NOMO-1 treated with dmso at 0.1 percent for 144 hours (cell line): Measurements from ENCODE around the gene CCKAR.
"Not testable (repeated sequence)": the region's sequence is repeated elsewhere in the genome, so short reads cannot be mapped to it uniquely, and the experiment has no call there.

Source experiments
- DNase-seq: peaks from one replicate; lab custom pipeline; 2025; ENCODE audit not compliant: unreplicated experiment; lab: John Stamatoyannopoulos, UW

The CCKAR gene, protein sequence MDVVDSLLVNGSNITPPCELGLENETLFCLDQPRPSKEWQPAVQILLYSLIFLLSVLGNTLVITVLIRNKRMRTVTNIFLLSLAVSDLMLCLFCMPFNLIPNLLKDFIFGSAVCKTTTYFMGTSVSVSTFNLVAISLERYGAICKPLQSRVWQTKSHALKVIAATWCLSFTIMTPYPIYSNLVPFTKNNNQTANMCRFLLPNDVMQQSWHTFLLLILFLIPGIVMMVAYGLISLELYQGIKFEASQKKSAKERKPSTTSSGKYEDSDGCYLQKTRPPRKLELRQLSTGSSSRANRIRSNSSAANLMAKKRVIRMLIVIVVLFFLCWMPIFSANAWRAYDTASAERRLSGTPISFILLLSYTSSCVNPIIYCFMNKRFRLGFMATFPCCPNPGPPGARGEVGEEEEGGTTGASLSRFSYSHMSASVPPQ

DNA sequence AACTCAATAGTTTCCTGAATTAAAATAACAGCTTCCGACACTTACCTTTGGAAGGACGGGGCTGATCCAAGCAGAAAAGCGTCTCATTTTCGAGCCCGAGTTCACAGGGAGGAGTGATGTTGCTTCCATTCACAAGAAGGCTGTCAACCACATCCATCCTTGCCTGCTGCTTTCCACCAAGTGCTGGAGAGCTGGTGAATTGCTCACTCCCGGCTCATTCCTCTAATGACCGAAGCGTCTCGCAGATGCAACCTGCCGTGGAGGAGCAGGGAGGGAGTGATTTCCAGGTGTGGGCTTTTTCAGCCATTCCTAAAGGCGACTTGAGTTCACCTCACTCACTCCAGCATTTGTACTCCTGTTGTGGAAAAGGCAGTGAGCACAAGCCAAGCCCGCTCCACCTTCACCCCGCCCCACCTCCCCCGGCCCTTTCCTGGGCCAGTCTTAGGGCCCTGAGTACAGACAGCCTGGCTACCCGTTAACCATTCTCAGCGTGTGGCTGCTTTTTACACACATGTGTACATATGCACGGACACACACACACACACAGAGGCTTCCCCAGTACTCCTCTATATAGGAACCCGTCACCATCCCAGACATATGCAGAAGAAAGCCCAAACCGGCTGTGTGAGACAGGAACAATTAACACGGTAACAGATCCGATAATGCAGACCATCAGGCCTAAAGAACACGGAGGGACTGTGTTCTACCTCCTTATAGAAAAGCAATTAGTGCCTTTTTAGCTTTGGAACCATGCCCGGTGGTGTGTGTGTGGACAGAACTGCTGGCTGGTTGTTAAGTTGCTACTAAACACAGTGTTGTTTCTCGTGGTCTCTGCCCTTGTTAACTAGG, at the start of gene CCKAR:
Gene CCKAR, minus strand, starts transcription at position 374 of the 849 bp plus-strand sequence. Its CDS starts 217 bp downstream, at position 157.
- no peak for DNase-seq

DNA sequence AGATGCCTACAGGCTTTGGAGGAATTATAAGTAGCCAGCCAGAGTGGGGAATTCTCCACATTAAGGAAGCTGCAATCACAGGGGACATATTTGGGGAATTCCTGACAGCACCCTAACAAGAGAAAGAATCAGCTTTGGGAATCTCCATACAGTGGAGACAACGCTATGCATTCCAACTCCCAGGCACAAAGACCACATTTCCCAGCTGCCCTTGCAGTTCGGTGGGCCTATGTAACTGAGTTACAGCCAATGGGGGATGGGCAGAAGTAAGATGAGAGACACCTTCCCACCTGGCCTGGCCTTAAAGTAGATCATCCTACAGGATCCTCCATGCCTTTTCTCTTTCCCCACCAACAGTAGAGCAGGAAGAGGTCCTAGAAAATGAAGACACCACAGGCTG, 43.4 kb upstream of the CCKAR start:
- no peak for DNase-seq

DNA sequence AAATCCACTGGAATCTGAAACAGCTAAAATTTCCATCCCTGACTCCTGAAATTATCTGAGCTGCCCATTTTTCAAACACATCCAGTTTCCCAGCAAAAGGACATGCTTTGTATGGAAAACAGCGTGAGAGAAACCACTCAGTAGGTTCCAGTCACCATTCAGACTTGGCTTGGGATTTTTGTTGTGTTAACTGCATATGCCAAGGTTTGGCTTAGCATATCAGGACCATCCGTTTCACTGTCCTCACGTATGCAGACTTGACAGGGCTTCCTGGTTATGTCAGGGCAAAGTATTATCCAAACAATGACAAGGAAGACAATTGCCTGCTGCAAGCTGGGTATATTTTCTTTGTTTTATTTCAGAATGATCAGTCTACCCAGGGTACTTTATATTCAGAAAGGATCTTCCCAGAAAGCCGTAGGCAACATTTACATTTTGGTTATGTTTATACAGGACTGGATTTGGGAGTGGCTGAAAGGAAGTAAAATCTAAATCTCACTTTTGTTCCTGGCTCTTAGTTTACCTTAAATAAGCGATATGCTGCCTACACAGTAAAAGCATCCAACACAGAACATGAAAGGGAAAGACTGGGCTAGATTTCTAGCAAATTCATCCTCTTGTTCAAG, 41.3 kb upstream of the CCKAR start:
- no peak for DNase-seq

DNA sequence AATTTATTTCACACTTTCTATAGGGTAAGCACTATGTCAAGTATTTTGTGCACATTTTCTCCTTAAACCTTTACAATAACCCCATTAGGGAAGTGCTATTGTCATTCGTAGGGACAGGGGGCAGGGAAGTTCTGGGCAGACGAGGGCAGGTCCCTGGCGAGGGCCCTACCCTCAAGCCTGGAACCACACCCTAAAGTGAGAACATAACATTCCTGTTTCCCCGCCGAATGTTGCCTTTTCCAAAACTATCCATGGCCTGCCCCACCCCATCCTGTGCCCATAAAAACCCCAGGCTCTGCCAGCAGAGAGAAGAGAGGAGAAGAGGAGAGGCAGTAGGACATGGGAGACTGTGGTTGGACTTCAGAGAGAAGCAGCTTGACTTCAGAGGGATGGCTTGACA, 39.8 kb upstream of the CCKAR start:
- DNase-seq: no peak

DNA sequence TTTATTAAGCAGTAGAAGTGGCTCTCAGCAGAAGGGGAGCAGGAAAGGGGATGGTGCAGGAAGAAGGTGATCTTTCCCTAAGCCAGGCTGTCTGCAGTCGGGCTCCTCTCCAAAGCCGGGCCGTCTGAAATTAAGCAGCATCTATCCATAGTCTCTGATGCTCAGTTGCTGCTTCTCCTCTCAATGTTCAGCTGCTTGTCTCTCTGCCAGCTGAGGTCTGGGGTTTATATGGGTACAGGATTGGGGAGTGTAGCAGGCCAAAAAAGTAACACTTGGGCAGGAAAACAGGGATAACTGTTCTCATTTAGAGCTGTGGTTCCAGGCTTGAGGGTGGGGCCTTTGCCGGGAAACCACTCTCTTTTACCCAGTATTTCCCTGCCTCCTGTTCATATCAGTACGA, 39.2 kb upstream of the CCKAR start:
- DNase-seq: no peak

DNA sequence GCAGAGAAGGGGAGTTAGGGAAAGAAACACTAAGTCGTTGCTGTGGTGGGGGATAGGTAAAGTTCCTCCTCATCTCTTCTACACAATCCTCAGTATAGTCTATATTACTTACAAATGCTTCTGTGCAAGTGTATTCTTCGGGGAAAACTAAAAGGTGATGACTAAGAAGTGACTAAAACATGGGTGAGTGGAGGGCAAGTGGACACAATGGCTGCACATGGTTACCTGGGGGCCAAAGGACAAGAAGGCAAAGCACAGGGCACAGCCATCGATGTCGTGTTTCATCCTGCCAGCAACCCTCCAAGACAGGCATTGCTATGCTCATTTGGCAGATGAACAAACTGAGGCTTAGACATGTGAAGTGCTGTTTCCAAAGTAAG, 35.5 kb upstream of the CCKAR start:
- DNase-seq: no peak

DNA sequence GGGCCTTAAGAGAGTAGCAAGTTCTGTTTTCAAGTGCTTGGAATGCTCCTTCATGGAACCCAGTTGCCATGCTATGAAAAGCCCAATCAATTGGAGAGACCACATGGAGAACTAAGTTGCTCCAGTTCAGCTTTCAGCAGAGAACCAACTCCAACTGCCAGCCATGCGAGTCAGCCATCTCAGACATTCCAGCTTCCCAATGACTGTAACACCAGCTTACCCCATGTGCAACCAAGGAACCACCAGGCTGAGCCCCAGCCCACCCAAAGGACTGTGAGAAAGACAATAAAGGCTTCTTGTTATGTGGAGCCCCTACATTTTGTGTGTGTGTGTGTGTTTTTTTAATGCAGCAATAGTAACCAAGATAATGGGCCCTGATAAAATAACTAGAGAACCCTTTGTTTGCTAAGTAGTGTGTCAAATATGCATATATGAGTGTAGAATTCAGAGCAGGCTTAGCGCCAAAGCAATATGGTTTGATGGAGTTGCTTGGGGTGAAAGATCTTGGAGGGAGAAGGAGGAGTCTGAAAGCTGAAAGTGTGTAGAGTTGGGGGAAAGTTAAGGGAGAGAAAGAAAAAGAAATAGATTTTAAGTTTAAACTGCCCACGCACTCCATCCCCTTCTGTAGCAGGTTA, 35.0 kb upstream of the CCKAR start:
- DNase-seq: no peak

DNA sequence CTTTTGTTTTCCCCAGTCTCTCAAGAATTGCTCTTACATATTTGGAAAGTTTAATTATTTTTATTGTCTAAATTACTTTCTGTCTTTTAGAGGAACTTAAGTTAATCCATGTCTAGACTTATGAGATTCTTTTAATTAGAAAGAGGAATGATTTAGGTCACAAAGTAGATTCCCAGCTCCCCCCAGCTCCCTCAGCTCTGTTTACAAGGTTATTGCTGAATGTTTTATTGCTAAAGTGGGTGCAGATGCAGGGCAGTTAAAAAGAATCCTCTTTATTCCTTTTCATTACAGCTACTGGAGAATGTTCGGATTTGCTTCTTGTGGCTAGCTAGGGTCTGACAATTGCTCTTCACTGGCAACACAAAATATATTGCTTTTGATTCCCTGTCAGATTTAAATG, 33.7 kb upstream of the CCKAR start:
- no peak for DNase-seq

DNA sequence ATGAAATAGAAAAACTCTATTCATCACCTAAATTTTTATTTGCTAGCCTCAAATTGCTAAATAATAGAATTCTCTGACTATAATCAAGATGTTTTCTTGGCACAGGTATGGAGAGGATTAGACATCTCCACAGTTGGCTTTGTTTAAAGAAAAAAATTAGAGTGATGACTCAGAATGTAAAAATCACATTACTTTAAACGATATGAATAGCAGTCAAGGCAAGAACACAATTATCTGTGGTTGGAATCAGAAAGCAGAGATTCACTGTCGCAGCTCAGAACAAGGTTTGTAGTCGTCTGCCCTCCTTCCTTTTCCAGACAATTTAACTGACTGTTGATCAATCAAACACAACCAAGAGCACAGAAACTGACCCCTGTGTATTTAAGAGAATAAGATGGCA, 32.2 kb upstream of the CCKAR start:
- no peak for DNase-seq

DNA sequence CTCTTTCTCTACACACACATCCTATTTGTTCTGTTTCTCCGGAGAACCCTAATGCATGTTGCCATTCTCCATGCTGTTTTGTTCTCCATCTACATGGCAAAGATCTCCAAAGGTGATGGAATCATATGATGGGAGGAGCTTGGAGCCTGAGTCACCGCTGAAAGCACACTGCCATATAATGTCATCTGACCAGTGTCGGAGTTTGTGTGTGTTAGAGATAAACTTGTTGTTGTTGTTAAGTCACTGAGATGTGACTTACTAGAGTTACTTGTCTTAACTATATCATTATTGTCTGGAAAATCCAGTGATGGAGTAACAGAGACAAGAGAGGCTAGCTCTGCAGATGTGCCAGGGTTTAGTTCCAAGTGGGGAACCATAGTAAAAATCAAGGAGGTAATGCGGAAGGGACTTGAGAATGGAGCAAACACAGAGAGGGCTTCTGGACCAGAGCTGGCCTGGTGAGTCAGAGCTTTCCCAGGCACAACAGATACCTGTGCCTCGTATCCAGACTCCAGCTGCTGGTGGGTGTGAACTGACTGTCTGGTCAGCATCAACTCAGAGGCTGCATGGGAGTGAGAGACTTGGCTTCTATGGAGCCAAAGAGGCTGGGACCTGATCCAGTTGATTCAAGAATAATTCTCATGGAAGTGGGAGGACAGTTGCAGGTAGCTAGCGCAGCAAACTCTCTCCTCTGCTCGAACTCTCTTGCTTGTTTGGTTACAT, 30.6 kb upstream of the CCKAR start:
- DNase-seq: no peak

DNA sequence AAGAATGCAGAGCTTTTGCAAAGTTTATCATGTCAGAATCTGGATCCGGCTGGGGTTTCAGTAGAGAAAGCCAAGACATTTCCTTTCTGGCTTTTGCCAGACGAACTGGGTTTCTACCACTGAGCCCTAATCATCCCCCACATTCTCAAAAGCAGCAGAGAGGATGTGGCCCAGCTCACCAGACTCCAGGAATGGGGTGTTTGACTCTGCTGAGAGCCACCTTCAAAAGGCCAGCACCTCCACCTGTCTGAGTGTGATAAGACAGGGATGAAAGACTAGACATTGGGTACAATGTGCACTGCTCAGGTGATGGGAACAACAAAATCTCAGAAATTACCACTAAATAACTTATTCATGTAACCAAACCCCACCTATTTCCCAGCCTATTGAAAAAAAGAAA, 25.7 kb upstream of the CCKAR start:
- DNase-seq: no peak

DNA sequence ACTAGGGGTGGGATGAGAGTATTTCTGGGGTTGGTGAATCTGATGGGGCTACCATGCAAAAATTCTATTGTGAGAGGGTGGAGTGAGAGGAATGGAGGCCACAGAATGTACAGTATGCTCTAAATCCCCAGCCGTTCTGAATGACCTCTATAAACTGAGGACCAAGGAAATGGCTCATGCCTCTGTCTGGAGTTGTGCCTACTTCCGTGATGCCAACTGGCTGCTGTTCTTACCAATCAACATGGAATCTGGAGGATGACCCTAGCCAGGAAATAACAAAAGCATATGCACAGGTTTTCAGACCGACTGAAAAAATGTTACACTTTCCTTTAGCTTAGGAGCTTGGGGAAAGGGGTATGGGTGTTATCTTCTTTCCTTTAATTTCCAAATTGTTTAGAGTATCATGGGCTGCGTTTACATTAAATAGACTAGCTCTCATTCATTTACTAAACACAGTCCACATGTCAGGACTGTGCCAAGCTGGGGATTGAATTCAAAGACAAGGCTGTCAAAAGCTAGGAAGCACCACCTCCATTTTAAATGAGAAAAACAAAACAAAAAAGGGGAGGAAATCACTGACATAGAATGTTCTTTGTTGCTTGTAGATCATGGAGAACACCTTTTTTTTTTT, 20.2 kb upstream of the CCKAR start:
- DNase-seq: no peak

DNA sequence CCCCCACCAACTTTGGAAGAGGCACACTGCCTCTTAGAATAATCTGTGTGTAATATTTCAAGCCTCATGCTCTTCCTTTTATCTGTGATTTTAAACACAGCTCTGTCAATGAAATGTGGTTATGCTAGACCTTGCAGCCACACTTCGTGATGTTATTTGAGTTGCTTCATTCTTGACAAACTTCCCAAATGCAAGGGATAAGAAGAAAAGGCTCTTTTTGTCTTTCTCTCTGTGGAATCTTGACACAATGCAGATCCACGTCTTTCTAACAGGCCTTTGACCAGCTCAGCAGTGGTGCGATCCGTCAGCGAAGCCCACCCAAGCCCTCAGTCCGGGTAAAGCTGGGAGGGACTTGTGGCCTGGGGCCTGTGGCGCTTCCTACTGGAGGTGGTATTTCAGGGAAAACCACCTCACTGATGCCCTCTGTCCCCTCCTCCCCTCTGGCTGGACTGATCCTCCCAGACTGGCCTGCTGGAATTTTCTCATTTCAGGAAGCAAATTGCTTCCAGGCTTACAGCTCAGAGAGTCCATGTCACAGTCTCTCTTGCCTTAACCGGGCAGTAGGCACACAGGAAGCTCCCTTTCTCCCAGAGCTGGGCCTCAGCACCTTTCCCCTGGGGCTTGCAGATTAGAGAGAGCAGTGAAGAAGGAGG, 19.5 kb upstream of the CCKAR start:
- no peak for DNase-seq

DNA sequence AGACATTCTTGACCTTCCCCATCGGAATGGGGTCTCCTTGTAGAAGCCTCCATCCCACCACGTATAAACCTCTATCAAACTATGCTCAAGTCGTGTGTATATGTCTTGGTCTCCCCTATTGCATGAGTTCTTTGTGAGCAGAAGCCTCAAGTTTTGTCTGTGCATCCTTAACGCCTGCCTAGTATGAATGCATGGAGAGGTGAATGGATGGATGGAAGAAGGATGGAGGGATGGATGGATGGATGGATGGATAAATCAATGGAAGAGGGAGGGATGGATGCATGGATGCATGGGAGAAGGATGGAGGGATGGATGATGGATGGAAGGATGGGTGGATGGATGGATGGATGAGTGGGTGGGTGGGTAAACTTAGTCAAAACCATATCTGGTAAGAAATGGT, 17.0 kb upstream of the CCKAR start:
- no peak for DNase-seq

DNA sequence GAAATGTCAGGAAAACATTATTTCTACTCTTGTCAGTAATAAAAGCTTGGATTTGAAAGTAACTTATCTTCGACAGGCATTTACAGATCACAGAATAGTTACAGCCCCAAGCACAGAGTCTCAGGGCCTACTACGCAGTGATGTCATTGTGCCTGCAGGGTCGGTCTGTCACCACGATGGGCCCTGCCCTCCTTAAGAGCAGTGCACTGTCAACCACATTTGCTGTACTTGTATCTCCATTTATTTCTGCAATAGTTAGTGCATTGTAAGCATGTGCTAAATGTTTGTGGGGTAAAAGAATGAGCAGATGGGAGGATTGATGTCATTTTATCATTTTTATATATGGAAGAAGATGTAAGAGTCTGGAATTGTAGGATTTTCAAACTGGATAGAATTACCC, 13.6 kb upstream of the CCKAR start:
- DNase-seq: no peak

DNA sequence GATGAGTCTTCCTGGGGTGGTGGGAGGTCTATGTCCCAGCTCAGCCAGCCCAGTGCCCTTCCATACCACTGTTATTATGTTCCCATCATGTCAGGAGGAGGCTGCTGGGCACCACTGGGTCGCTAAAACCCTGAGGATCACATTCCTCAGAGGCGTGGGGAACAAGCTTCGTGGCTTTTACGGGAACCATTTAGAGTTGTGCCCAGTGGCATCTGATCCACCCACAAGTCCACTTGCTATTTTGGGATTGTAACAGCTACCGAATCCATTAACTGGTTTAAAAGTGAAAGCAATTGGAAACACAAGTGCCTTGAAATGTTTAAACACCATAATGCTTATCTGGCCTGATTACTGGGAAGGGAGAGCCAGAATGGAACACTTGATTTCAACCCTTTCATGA, 13.1 kb upstream of the CCKAR start:
- no peak for DNase-seq

DNA sequence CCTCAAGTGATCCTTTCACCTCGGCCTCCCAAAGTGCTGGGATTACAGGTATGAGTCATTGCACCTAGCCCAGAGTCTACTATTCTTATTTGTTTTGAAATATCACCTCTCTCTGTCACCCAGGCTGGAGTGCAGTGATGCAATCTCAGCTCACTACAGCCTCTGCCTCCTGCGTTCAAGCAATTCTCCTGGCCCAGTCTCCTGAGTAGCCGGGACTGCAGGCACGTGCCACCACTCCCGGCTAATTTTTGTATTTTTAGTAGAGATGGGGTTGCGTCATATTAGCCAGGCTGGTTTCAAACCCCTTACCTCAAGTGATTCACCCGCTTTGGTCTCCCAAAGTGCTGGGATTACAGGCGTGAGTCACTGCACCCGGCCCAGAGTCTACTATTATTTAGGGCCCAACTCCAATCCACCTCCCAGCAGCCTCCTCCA, 10.3 kb upstream of the CCKAR start:
- DNase-seq: not testable (repeated sequence)

DNA sequence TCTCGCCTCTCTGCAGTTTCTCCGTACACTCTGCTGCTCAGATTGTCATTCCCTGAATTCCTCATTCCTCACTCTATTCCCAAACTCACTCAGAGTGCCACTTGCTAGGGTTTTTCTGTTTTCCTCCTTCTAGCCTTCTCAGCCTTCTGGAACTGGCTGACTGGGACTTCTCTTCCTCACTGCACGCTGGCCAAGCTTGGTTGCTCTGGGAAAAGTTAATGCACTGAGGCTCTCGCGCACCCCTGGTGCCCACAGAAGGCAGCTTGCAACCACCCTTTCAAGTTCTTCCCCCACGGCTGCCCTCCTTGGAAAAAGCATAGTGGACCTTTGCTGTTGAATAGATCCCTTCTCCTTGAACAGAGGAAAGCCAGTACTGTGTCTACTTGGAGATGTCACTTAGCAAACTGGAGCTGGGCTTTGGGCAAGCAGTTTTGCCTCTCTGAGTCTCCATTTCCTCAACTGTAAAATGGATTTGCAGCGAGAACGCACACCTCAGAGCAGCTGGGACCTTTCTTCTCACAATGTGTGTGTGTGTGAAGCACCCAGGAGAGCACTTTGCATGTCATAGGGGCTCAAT, 6.0 kb upstream of the CCKAR start:
- no peak for DNase-seq

DNA sequence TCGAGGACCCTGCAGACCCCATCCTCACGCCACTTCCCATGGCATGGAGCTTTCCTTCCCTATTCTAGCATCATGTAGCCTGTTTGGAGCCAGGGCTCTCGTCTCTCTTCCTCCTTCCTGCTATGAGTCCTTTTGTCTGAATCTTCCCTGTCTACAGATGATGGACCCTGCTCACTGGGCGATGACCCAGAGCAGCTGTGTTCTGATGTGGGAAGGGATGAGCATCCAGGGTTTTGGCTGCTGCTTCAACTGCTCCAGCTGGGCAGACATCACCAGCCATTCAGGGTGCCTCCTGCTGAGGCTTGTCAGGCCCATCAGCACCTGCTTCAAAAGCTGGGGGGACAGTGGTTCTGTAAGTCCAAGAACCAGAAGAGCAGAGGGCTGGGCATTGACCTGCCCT, 3.2 kb upstream of the CCKAR start:
- DNase-seq: no peak
